ENCODE measurements around the gene LEUTX.
"Not testable (repeated sequence)": the region's sequence is repeated elsewhere in the genome, so short reads cannot be mapped to it uniquely, and the experiment has no call there.

LEUTX gene

DNA sequence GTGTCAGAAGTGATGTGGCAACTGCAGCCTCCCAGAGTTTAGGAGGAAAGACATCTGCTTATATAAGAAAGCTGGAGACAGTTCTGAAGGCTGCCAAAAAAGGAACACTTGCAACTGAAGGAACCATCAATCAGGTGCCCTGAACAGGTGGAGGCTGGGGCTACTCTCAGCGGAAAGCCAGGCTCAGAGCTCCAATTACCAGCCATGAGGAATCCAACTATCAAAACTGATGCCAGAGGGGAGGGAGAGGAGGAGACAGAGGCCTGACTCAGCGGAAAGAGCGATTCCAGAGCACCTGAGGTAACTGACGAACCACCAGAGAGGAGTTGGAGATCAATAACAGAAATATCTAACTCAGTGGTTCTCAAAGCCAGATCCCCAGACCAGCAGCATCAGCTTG, 24.3 kb downstream of the LEUTX start:
- no peak for DNase-seq (ENCODE audit: low read depth, low spot score)
- Histone ChIP-seq H3K36me3 (ENCODE audit: insufficient read depth, insufficient read length, low read length) (no peaks in the 10 kb centered on the region), H3K4me1 (ENCODE audit: insufficient read depth, insufficient read length) (no peaks in the 10 kb centered on the region), H3K27me3 (ENCODE audit: insufficient read depth, insufficient read length) (no peaks in the 10 kb centered on the region), H3K9me3 (ENCODE audit: insufficient read depth, low read length) (no peaks in the 10 kb centered on the region), H3K4me3 (ENCODE audit: insufficient read length, low read depth) (no peak overlapping the region), H3K9ac (ENCODE audit: insufficient read length, low read depth) (no peak overlapping the region)
- TF ChIP-seq ZNF274 (IDR thresholded peaks at IDR 0.05; ENCODE audit: low read depth, low read length), result no peak
- no peak for TF ChIP-seq YY1 (IDR thresholded peaks at IDR 0.05; ENCODE audit: insufficient read depth, insufficient read length)
- no peak for TF ChIP-seq SUZ12 (IDR thresholded peaks at IDR 0.05; ENCODE audit: extremely low read depth, insufficient read depth, insufficient read length)

DNA sequence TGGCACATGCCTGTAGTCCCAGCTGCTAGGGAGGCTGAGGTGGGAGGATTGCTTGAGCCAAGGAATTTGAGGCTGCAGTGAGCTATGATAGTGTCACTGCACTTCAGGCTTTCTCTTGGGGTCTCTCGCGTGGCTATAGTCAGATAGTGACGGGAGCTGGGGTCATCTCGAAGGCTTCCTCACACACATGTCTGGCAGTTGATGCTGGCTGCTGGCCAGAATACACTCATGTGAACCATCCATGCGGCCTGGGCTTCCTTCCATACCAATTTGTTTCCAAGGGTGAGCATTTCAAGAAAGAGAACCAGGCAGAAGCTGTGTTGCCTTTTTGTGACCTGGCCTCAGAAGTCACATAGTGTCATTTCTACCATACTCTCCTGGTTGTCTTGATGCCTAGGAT, 26.4 kb downstream of the LEUTX start:
- H3K4me3 ChIP-seq (ENCODE audit: insufficient read length, low read depth), result no peak overlapping the region
- peaks cover 9% of the 10 kb centered on the region for H3K9me3 ChIP-seq (ENCODE audit: insufficient read depth, low read length)
- no peaks in the 10 kb centered on the region for H3K36me3 ChIP-seq (ENCODE audit: insufficient read depth, insufficient read length, low read length)
- no peaks in the 10 kb centered on the region for H3K27me3 ChIP-seq (ENCODE audit: insufficient read depth, insufficient read length)
- no peak for DNase-seq (ENCODE audit: low read depth, low spot score)
- H3K9ac ChIP-seq (ENCODE audit: insufficient read length, low read depth), result no peak overlapping the region
- H3K4me1 ChIP-seq (ENCODE audit: insufficient read depth, insufficient read length), result no peaks in the 10 kb centered on the region
- TF ChIP-seq SUZ12 (IDR thresholded peaks at IDR 0.05; ENCODE audit: extremely low read depth, insufficient read depth, insufficient read length), result no peak

DNA sequence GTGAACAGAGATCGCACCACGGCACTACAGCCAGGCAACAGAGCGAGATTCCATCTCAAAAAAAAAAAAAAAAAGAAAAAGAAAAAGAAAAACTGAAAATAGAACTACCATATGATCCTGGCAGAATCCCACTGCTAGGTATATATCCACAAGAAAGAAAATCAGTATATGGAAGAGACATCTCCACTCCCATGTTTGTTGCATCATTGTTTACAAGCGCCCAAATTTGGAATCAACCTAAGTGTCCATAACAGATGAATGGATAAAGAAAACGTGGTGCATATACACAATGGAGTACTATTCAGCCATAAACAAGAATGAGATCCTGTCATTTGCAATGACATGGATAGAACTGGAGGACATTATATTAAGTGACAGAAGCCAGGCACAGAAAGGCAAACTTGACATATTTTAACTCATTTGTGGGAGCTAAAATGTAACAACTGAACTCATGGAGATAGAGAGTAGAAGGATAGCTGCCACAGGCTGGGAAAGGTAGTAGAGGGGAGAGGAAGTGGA, 29.3 kb downstream of the LEUTX start:
- Histone ChIP-seq H3K9ac (ENCODE audit: insufficient read length, low read depth) (no peak overlapping the region), H3K4me1 (ENCODE audit: insufficient read depth, insufficient read length) (no peaks in the 10 kb centered on the region), H3K27me3 (ENCODE audit: insufficient read depth, insufficient read length) (no peaks in the 10 kb centered on the region), H3K4me3 (ENCODE audit: insufficient read length, low read depth) (no peak overlapping the region), H3K36me3 (ENCODE audit: insufficient read depth, insufficient read length, low read length) (no peaks in the 10 kb centered on the region), H3K9me3 (ENCODE audit: insufficient read depth, low read length) (peaks cover 9% of the 10 kb centered on the region)
- no peak for DNase-seq (ENCODE audit: low read depth, low spot score)
- TF ChIP-seq YY1 (IDR thresholded peaks at IDR 0.05; ENCODE audit: insufficient read depth, insufficient read length) (no peak), ZNF274 (IDR thresholded peaks at IDR 0.05; ENCODE audit: low read depth, low read length) (no peak), SUZ12 (IDR thresholded peaks at IDR 0.05; ENCODE audit: extremely low read depth, insufficient read depth, insufficient read length) (no peak)

DNA sequence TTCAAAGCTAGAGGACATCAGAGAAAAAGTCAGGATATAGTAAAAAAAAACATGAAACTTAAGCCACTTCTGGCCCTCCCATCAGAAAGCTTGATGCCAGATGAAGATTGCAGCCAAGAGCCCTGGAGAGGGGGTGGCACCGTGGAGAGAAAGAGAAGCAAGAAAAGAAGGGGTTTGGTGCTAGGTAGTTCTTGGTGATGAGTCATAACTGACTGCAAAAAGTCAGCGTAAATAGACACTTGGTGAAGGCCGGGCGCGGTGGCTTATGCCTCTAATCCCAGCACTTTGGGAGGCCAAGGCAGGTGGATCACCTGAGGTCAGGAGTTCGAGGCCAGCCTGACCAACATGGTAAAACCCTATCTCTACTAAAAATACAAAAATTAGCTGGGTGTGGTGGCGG, 30.0 kb downstream of the LEUTX start:
- H3K27me3 ChIP-seq (ENCODE audit: insufficient read depth, insufficient read length); DNase-seq (ENCODE audit: low read depth, low spot score): not testable (repeated sequence)

DNA sequence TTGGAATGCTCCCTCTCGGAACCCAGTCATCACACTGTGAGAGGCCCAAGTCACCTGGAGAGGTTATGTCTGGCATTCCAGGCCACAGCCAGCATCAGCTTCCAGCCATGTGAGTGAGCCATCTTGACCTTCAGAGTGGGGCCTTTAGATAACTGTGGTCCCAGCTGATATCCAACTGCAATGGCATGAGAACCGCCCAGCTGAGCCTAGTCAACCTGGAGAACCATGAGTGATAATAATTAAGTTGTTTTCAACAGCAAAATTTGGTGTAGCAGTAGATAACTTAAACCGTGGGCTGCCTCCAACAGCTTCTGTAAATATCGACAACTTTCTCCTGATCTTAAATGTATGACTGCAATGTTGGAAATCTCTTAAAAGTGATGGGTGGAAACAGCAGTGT, 30.7 kb downstream of the LEUTX start:
- peaks cover 9% of the 10 kb centered on the region for H3K9me3 ChIP-seq (ENCODE audit: insufficient read depth, low read length)
- no peak for TF ChIP-seq ZNF274 (IDR thresholded peaks at IDR 0.05; ENCODE audit: low read depth, low read length)
- no peak for DNase-seq (ENCODE audit: low read depth, low spot score)

More for the DNA sequence above, 30.0 kb downstream of the LEUTX start:
- H3K9me3 ChIP-seq (ENCODE audit: insufficient read depth, low read length); H3K36me3 ChIP-seq (ENCODE audit: insufficient read depth, insufficient read length, low read length); H3K4me1 ChIP-seq (ENCODE audit: insufficient read depth, insufficient read length); H3K4me3 ChIP-seq (ENCODE audit: insufficient read length, low read depth); H3K9ac ChIP-seq (ENCODE audit: insufficient read length, low read depth): not testable (repeated sequence)

DNA sequence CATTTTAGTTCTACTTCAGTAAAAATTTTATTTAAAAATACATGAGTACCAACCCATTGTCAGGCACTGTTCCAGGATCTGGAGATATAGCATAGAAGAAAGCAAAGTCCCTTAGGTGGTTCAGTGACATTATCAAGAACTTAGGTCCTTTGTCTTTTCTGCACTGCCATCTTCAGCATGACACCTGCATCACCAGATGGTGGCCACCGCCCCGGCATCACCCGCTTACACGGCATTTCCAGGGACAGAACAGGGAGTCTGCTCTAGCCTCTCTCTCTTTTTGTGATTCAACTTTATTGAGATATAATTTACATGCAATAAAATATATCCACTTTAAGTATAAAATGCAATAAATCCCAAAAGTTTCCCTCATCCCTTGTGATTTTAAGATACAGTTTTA, 31.8 kb downstream of the LEUTX start:
- Histone ChIP-seq H3K9ac (ENCODE audit: insufficient read length, low read depth) (no peak overlapping the region), H3K36me3 (ENCODE audit: insufficient read depth, insufficient read length, low read length) (no peaks in the 10 kb centered on the region), H3K4me1 (ENCODE audit: insufficient read depth, insufficient read length) (no peaks in the 10 kb centered on the region), H3K4me3 (ENCODE audit: insufficient read length, low read depth) (no peak overlapping the region), H3K9me3 (ENCODE audit: insufficient read depth, low read length) (peaks cover 9% of the 10 kb centered on the region), H3K27me3 (ENCODE audit: insufficient read depth, insufficient read length) (no peaks in the 10 kb centered on the region)
- DNase-seq (ENCODE audit: low read depth, low spot score), result no peak
- TF ChIP-seq SUZ12 (IDR thresholded peaks at IDR 0.05; ENCODE audit: extremely low read depth, insufficient read depth, insufficient read length) (no peak), YY1 (IDR thresholded peaks at IDR 0.05; ENCODE audit: insufficient read depth, insufficient read length) (no peak)

More for the DNA sequence above, 30.7 kb downstream of the LEUTX start:
- H3K4me3 ChIP-seq (ENCODE audit: insufficient read length, low read depth), result no peak overlapping the region
- no peaks in the 10 kb centered on the region for H3K27me3 ChIP-seq (ENCODE audit: insufficient read depth, insufficient read length)
- no peak overlapping the region for H3K9ac ChIP-seq (ENCODE audit: insufficient read length, low read depth)
- H3K36me3 ChIP-seq (ENCODE audit: insufficient read depth, insufficient read length, low read length), result no peaks in the 10 kb centered on the region
- no peaks in the 10 kb centered on the region for H3K4me1 ChIP-seq (ENCODE audit: insufficient read depth, insufficient read length)

DNA sequence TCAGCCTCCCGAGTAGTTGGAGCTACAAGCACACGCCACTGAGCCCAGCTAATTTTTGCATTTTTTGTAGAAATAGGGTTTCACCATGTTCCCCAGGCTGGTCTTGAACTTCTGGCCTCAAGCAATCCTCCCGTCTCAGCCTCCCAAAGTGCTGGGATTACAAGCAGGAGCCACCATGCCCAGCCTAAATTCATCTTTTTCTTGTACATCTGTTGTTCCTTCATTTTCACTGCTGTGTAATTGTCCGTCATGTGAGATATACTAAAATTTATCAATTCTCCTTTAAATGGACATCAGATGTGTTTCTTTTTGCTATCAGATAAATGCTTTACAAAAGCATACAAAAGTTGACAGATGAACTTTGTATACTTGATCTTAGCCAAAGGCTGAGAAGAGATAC, 32.4 kb downstream of the LEUTX start:
- no peaks in the 10 kb centered on the region for H3K36me3 ChIP-seq (ENCODE audit: insufficient read depth, insufficient read length, low read length)
- TF ChIP-seq ZNF274 (IDR thresholded peaks at IDR 0.05; ENCODE audit: low read depth, low read length) (no peak), YY1 (IDR thresholded peaks at IDR 0.05; ENCODE audit: insufficient read depth, insufficient read length) (no peak), SUZ12 (IDR thresholded peaks at IDR 0.05; ENCODE audit: extremely low read depth, insufficient read depth, insufficient read length) (no peak)
- H3K27me3 ChIP-seq (ENCODE audit: insufficient read depth, insufficient read length), result no peaks in the 10 kb centered on the region
- H3K4me1 ChIP-seq (ENCODE audit: insufficient read depth, insufficient read length), result no peaks in the 10 kb centered on the region
- H3K9ac ChIP-seq (ENCODE audit: insufficient read length, low read depth), result no peak overlapping the region
- H3K4me3 ChIP-seq (ENCODE audit: insufficient read length, low read depth), result no peak overlapping the region
- H3K9me3 ChIP-seq (ENCODE audit: insufficient read depth, low read length), result peaks cover 9% of the 10 kb centered on the region
- DNase-seq (ENCODE audit: low read depth, low spot score), result no peak

DNA sequence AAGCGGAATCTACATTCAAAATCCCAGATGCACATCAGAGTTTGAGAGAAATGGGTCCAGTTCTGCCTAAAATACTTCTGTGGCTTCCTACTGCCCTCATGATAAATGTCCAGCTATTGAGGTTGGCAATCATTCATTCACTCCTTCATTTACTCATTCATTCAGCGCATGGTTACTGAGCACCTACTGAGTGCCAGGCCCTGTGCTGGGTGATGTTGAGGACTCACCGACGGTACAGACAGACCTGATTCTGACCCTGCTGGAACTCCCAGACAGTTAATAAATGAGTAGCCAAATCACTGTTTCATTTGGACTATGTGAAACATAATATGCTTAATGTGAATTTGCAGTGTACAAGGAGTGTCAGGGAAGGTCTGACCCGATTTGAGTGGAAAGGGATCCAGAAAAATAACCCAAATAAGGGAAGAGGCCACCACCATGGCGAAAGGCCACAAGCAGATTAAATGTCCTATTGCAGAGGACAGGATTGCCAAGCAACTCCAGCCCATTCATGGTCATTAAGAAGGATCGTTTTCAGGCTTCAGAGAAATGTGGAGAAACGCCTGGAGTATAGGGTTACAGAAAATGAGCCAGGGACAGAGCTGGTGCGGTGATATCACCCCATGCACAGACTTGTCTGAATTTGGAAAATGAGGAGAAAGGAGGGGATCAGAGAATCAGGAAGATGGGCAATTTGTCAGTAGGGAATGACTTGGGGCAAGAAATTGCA, 34.8 kb downstream of the LEUTX start:
- H3K4me1 ChIP-seq (ENCODE audit: insufficient read depth, insufficient read length), result no peaks in the 10 kb centered on the region
- peaks cover 4% of the 10 kb centered on the region for H3K36me3 ChIP-seq (ENCODE audit: insufficient read depth, insufficient read length, low read length)
- H3K4me3 ChIP-seq (ENCODE audit: insufficient read length, low read depth), result no peak overlapping the region
- no peak for TF ChIP-seq ZNF274 (IDR thresholded peaks at IDR 0.05; ENCODE audit: low read depth, low read length)
- TF ChIP-seq YY1 (IDR thresholded peaks at IDR 0.05; ENCODE audit: insufficient read depth, insufficient read length), result no peak
- no peak for TF ChIP-seq SUZ12 (IDR thresholded peaks at IDR 0.05; ENCODE audit: extremely low read depth, insufficient read depth, insufficient read length)
- no peaks in the 10 kb centered on the region for H3K27me3 ChIP-seq (ENCODE audit: insufficient read depth, insufficient read length)
- H3K9me3 ChIP-seq (ENCODE audit: insufficient read depth, low read length), result peaks cover 9% of the 10 kb centered on the region
- DNase-seq (ENCODE audit: low read depth, low spot score), result no peak
- H3K9ac ChIP-seq (ENCODE audit: insufficient read length, low read depth), result no peak overlapping the region

DNA sequence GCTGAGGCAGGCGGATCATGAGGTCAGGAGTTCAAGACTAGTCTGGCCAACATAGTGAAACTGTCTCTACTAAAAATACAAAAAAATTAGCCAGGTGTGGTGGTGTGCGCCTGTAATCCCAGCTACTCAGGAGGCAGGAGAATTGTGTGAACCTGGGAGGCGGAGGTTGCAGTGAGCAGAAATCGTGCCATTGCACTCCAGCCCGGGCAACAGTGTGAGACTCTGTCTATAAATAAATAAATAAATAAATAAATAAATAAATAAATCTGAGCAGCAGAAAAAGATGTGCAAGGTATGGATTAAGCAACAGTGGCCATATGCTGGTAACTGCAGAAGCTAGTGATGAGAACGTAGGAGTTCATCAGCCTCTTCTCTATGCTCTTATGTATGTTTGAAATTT, 35.5 kb downstream of the LEUTX start:
- H3K27me3 ChIP-seq (ENCODE audit: insufficient read depth, insufficient read length); H3K9ac ChIP-seq (ENCODE audit: insufficient read length, low read depth); H3K36me3 ChIP-seq (ENCODE audit: insufficient read depth, insufficient read length, low read length); DNase-seq (ENCODE audit: low read depth, low spot score); H3K9me3 ChIP-seq (ENCODE audit: insufficient read depth, low read length); H3K4me3 ChIP-seq (ENCODE audit: insufficient read length, low read depth); H3K4me1 ChIP-seq (ENCODE audit: insufficient read depth, insufficient read length): not testable (repeated sequence)

All from NT2/D1 (cell line).